GM21528 (cell line): ENCODE data around the gene DICER1.
"Not testable (repeated sequence)": the region's sequence is repeated elsewhere in the genome, so short reads cannot be mapped to it uniquely, and the experiment has no call there.

ENCODE experiments used
- ATAC-seq: cut with Tn5 transposase; IDR thresholded peaks from one replicate; pipeline ENCODE4 v1.9.1; 2021; ENCODE audit warnings: mild to moderate bottlenecking, moderate library complexity; ENCODE audit not compliant: unreplicated experiment, low FRiP score

DICER1 gene

DNA sequence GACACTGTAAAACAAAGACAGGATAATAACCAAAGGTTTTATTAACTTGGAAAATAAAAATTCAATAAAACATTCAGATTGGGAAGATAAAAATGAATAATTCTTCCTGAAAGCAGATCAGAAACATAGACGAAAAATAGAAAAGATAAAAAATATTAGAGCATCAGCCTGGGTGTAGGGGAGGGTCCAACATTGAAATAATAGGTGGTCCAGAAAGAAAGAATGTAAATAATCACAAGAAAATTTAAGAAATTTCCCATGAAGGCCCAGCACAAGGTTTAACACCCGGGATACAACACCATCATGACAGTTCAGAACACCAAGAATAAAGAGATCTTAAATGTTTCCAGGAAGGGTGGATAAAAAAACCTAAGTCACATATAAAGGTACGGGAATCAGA is 31.1 kb upstream of the DICER1 start:
- ATAC-seq = no peak

DNA sequence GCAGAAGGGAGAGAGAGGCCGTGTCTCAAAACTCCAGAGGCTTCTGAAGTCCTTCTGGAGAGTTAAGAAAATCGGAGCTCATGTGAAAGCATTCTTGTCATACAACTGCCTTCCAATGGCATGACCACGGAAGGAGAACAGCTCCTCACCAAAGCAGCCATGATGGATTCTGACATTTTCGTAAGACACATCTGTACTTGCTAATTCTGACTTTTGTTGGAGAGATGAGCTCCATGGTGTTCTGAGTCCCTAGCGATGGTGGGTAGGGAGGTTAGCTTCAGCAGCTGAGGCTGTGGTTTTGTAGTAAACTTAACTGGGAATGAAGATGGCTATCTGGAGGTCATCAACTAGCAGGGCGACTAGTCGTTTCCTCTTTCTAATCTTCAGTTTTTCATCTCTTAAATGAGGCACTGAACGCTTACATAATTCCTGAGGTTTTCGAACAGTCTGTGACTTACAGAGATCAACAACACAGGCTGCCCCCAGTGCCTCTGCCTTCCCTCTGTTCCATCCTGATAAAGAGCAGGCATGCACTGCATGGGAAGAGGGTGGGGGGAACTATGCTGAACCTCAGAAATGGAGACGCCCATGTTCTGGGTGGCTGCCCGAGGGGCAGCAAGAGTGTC is 28.6 kb upstream of the DICER1 start:
- no peak for ATAC-seq

DNA sequence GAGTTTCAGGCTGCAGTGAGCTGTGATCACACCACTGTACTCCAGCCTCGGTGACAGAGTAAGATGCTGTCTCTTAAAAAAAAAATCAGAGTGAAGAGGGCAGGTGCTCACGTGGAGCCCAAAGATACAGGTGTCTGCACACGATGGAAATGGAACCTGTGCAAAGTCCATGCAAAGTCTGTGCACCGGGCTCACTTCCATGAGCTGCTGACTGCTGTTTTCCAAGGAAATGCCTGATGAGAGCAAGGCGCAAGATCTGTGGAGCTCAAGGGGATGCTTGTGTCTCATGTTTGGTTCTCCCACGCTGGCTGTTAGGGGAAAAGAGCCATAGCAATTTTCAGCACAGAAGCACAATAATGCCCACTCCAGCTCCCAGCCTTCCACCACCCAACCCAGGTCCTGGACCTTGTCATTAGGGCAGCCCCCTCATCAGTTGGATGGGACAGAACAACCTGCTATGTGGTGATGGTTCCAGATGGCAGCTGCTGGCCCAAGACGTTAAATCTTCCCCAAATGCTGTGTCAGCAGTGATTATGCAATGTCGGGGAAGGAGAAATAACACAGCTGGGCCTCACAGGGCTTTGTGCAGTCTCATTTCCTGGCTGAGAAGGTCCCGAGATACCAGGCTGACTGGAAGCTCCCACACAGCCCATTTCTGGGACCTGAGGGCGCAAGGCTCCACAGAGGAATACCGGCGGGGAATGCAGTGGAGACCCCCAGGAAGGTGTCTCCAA is 27.9 kb upstream of the DICER1 start:
- ATAC-seq = no peak

DNA sequence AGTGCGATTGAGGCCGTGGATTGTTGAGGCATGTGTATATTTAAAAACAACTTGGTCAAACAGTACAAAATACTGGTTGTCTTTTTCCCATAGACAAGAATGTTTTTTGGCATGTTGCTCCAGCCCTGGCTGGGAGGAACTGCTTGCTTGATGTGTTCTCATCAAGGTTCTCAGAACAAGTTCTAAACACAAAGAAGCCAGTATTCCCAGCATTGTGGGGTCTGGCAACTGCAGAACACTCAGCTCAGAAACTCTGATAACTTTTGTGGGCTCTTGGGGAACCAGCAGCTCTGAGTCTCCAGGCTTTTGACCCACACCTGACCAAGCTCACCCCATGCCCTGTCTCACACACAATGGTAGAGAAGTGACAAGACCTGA is 27.1 kb upstream of the DICER1 start:
- ATAC-seq = no peak

DNA sequence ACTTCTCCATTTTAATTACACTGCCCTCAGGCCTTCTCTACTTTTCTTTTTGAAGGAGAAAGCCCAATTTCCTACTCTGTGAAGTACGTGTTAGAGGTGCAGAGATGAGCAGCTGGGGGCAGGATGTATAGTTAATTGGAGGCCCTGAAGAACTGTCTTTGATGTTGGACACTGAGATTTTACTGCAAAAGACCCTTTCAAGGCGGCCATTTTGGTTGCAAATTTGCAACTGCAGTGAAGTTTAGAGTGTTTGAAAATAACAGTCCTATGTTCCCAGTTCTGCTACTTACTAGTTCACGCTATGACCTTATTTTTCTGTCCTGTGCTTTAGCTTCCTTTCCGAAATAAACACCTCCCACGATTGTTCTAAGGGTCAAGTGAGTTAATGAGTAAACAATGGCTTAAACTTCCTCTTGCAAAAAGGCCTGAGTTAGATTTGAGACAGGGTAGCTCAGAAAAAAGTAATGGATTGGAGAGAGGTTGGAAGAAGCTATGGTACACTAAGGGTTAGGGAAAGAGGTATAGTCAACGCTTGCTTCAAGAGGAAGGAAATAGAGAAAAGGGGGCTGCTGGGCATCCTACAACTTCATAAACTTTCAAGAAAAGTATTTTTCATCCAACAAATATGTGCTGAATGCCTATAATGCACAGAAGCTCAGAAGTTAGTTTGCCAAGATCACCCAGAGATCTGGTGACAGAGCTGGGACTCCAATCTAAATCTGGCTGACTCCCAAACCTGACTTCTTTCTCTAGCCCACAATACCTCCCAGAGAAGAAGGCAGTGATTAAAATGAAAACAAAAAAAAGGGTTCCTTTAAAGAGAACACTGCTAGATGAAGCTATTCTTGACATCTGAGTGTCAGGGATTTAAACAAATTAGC is 26.4 kb upstream of the DICER1 start:
- ATAC-seq = no peak

DNA sequence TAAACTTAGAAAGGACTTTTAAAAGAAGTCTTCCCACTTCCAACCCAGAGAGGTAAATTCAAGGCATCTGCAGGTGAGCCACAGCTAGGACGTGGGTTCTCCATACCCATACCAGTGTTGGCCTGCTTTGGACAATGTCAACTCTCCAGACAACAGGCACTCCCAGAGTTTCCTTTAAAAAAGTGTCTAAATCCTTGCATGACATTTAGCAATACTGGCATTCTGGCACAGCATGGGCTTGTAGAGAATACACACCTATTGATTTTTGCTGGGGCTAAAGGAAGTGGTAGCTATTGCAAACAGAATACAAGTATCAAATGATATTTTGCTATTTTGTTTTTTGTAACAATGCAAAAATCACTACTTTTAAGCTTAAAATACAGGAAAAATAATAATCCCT is 25.8 kb upstream of the DICER1 start:
- no peak for ATAC-seq

DNA sequence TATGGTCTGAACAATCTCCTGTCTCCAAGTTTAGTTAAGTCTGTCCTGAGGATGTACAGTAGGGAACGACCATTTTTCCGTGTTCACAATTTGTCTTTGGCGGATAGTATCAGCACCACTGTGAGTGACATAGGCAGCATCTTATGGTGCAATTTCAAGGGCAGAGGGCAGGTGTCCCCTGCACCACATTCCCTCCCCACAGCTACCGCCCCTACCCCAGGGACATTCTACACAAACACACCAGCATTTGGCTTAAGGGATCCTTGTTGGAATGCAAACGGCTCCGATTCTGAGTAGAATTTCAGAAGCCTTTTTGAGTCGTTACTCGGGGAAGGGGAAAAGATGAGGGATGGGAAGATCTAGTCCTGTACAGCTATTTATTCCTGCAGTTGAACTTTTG is 25.1 kb upstream of the DICER1 start:
- ATAC-seq = no peak

DNA sequence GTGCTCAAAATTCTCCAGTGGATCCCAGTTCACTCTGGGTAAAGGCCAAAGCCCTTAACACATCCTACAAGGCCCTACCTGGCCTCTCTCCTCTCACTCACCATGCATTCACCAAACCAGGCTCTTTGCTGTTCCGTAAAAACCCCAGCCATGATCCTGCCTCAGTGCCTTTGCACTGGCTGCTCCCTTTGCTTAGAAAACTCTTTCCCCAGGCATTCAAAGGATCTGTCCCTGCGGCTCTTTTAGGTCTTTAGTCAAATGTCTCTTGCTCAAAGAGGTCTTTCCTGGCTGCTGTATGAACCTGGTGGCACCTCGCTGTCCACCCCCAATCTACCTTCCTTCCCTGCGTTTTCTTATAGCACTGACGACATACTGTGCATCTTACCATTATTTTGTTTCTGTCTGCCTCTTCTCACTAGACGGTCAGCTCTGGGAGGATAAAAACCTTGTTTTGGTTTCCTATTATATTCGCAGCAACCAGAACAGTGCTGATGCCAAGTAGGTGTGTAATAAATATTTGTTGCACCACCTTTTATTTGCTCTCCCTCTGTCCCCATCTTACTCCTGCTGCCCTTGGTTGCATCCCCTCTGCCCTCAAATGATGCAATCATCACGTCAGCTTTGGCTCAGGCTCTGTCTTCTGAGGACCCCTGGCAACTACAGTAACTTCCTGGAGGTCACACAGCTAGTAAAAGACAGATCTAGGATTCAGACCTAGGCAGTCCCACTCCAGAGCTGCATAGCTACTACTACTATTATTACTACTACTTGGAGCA is 23.8 kb upstream of the DICER1 start:
- no peak for ATAC-seq

DNA sequence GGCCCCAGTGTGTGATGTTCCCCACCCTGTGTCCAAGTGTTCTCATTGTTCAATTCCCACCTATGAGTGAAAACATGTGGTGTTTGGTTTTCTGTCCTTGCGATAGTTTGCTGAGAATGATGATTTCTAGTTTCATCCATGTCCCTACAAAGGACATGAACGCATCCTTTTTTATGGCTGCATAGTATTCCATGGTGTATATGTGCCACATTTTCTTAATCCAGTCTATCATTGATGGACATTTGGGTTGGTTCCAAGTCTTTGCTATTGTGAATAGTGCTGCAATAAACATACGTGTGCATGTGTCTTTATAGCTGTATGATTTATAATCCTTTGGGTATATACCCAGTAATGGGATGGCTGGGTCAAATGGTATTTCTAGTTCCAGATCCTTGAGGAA is 18.3 kb upstream of the DICER1 start:
- not testable (repeated sequence) for ATAC-seq

DNA sequence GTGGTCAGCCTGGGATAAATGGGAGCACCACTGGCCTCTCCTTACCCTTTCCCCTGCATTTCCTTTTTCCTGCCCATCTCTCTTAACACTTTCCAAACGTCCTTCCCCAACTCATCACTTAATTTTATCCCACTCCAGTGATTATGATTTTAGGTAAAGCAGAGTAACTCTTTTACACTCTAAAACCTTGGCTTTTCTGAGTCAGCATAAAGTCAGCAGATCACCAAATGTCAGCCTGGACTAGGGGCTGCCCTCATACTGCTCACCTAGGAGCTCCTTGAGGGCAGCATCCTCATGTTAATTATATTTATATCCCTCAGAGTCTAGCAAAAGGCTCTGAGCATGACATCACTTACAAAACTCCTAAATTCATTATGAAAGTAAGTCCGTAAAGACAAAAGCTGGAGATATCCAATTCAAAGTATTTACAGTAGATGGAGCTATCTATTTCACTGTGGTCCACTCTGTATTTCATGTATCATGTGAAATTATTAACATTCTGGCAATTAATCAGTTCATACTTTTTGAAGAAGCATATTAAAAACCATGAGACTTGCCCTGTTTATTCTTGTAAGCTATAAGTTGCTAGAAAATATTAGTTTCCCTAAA is 17.0 kb upstream of the DICER1 start:
- ATAC-seq = no peak

DNA sequence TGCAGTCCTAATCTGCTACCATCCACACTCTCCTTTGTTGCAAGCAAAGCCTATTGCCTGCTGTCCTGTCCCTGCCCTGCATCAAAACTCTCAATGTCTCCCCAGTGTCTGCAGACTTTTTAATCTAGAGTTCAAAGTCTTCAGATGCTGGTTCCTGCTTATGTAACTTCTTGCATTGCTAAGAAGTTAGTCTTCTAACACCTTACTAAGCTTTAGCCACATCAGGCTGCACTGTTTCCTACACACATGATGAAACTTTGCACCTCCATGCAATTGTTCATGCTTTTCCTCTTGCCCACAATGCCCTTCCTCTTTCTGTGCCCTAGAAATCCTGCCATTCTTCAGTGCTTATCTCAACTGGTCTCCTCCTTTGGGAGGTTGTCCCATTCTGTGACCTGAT is 16.2 kb upstream of the DICER1 start:
- ATAC-seq = no peak

DNA sequence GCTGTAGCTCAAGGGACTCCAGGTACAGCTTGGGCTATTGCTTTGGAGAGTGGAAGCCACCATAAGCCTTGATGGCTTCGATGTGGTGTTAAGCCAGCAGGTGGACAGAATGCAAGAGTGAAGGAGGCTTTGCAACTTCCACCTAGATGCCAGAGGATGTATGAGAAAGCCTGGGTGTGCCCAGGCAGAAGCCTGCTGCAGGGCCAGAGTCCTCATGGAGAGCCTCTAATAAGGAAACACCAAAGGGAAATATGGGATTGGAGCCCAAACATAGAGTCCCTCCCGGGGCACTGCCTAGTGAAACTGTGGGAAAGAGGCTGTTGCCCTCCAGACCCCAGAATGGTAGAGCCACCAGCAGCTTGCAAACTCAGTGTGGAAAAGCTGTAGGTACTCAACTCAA is 9.8 kb upstream of the DICER1 start:
- no peak for ATAC-seq

DNA sequence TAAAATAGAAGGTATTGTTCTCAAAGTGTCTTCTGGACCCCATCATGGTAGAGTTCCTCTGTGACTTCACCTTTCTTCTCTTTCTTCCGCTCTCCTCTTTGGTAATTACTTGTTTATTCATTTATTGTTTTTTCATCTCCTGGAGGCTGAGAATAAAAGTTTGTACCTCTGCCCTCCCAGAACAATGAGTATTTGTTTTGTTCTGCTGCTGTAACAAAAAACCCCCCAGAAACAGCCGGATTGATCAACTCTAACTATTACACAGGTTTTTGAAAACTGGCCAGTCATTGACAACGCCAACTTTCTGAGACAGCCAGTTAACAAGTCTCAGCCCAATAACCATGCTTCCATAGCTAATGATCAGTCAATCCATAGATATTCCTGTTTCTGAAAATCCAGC is 8.2 kb upstream of the DICER1 start:
- ATAC-seq = no peak

DNA sequence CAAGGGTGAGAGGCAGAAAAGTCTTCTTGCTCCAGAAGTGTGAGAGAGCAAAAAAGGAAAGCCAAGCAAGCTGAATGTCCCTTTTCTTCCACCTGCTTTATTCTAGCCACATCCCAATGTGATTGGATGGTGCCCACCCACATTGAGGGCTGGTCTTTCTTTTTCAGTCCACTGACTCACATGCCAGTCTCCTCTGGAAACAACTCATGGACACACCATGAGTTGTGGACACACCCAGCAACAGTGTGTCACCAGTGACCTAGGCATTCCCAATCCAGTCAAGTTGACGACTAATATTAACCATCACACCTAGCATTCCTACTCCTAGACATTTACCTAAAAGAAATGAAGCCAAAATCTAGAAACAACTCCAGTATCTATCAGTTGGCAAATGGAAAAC is 7.2 kb upstream of the DICER1 start:
- ATAC-seq = no peak

DNA sequence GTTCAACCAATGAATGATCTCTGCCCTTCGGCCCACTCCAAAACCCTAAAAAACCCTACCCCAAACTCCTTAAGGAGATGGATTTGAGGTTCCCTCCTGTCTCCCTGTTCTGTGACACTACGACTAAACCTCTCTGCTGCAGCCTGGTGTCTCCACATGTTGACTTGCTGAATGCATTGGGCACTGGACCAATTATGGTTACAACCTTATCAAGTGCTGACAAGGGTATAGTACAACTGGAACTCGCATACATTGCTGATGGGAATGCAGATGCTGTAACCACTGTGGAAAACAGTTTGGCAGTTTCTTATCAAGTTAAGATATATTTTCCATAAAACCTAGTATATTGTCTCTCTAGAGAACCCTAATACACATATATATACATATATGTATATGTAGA is 6.3 kb upstream of the DICER1 start:
- ATAC-seq = no peak

DNA sequence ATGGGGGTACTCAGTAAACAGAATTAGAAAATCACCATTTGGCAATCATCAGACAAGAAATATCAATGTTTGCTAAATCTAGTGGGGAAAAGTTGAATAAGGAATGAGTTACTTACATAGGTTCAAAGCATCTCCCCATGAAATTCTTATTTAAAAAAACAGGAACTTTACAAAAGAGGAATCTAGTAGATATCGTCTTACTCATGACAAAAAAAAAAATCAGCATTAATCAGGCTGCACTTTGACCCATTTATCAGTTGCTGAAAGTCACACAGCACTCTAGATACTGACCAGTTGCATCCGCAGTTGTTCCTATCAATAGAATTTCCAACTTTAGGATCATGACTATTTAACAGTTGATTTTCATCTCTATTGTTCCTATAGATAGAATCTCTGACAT is 5.8 kb upstream of the DICER1 start:
- ATAC-seq = no peak

DNA sequence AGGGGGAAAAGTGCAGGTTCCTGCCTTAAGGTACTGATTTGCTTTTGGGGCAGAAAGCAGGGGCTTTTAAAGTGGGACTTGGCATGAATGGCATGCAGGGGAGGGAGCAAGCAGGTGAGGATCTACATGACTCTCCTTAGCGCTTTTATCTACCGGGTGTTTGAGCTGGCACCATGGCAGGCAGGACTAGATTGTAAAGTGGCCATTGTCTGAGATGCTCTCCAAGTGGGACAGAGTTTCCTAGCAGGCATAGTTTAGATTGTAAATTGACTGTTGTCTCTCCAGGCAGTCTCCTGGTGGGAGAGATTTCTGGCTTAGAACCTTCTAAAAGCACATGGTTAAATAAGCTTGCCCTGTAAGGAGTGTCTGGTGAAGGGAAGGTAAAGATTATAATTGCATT is 5.3 kb upstream of the DICER1 start:
- no peak for ATAC-seq

DNA sequence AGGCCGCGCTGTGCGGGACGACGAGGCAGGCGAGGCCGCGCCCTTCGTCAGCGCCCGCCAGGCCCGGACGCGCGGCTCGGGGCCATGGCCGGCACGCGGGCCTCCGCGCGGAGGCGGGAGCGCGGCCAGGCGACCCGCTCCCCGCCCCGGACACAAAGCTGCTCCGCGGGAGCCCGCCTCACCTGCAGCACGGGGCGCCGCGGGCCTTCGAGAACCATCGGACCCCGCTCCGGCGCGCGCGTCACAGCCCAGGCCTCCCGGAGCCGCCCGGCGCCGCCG is 342 bp downstream of the DICER1 start:
- peak; percentile 26 for ATAC-seq

DNA sequence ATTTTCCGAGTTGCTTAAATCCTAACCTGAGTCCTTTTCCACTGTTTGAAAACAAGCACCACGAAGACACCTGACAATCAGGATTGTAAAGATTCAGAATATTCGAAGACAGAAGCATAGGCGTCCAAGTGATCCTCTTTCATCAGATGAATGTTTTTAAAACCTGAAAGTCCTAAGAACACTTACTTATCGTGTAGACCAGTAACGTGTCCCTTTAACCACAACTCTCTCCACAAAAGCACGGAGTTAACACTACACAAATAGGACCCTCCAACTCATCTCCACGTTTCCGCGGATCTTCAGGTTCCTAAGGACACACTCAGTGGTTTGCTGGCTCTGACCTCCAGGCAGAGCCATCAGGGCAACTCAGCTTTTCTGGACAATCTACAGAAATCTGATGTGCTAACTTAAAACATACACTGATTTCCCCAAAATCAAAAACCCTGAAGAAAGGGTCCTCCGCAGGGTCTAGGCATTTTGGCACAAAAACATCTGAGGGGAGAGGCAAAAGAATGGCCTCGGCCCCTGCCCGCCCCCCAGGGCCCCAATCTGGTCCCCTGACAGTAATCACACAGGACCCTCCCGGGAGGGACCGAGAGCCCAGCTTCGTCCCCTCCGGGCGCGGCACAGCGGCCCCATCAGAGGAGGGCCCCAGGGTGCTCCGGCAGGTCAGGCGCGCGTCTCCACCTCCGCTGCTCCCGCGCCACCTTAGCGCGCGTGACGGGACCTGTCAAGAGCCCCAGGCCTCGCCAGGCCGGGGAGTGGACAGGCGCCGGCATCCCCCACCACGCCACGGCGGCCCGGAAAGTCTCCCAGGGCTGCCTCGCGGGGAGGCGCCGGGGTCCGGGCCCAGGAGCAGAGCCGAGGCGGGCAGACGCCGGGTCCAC is 925 bp downstream of the DICER1 start:
- ATAC-seq = peak; percentile 38

DNA sequence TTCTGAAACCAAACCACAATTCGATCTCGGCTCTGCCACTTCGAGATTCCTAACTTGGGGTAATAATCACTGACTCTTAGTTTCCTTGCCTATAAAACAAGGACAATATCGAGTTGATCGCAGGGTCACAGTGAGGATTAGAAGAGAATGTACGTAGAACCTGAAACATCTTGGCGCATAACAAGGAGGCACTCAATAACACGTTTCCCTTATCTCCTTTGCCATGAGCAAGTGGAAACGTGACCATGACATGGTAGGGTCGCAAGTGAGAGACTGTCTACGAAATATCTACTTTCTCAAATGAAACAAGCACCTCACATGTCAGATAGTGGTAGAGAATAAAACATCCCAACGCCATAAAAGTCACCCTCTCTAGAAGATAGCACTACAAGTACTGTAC is 2.3 kb downstream of the DICER1 start:
- no peak for ATAC-seq
